Progenitor cell of endocrine pancreas (in vitro differentiated cells): ENCODE data around the gene CNNM3. TPM values are rescaled to one million over a fixed set of nuclear protein-coding genes. Genes with fewer than 3 reads are reported as not detected.

Experiments
- DNase-seq: peaks from one replicate; pipeline ENCODE4 v3.0.0; 2021; ENCODE audit warnings: low spot score; ENCODE audit not compliant: unreplicated experiment
- H3K27ac Mint-ChIP-seq: 2 replicates; pipeline ENCODE4 v1.8.0; 2021; ENCODE audit warnings: mild to moderate bottlenecking, moderate library complexity, mixed read lengths
- H3K27me3 Mint-ChIP-seq: 2 replicates; pipeline ENCODE4 v1.8.0; 2021; ENCODE audit warnings: mixed read lengths
- H3K36me3 Mint-ChIP-seq: 2 replicates; pipeline ENCODE4 v1.8.0; 2022; ENCODE audit warnings: mixed read lengths; ENCODE audit not compliant: insufficient read depth
- H3K4me1 Mint-ChIP-seq: 2 replicates; pipeline ENCODE4 v1.8.0; 2021; ENCODE audit warnings: low read depth, mixed read lengths
- H3K4me3 Mint-ChIP-seq: 2 replicates; pipeline ENCODE4 v1.8.0; 2021; ENCODE audit warnings: low read depth, mild to moderate bottlenecking, moderate library complexity, mixed read lengths
- H3K9me3 Mint-ChIP-seq: 2 replicates; pipeline ENCODE4 v1.8.0; 2021; ENCODE audit warnings: low read depth, mixed read lengths
- CTCF ChIP-seq: fragments of 200-600 bp; sonication (generic); IDR thresholded peaks from one replicate; pipeline ENCODE4 v1.5.0; 2021; ENCODE audit warnings: antibody characterized with exemption, mild to moderate bottlenecking; ENCODE audit not compliant: unreplicated experiment
- total RNA-seq: library from RNA; stranded (reverse); gene quantifications from 2 replicates; pipeline ENCODE4 v1.2.1, GENCODE V29; 2021

CNNM3 gene
- total RNA-seq, 1 donor from 2014 or later, result 54.0 TPM

DNA sequence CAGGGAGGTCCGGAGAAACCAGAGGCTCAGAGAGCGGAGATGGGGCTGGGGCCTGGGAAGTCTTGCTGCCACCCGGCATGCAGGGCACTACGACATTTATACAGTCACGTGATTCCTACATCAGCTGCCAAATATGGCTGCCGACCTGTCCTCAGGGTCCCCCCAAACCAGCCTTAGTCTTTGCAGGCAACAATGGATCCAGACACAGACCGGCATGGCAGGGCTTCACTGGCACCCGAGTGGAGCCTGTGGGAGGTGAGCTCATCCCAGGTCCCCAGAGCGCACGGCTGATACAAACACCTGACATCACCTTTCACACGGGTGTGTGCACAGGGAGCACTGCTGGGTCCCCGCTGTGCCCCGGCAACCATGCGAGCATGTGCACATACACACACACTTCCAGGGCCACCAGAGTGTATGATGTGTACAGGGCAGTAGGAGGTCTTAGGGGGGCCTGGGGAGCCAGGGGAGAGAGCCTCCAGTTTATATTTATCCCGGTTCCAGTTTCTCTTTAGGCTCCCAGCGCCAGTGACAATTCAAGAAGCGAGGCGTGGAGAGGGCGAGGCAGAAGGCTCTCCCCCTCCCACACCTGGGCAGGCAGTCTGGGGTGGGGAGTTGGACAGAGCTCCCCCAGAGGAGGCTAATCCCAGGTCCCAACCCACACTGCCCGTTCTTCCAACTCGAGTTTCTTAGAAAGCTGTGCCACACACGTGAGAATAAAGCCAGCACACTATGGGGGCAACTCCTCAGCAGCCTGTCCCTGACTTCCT is 51.1 kb downstream of the CNNM3 start:
- Mint-ChIP-seq H3K4me3 (peak overlapping the region; percentile 79), H3K36me3 (peaks cover 12% of the 10 kb centered on the region)
- TF ChIP-seq CTCF, result no peak

DNA sequence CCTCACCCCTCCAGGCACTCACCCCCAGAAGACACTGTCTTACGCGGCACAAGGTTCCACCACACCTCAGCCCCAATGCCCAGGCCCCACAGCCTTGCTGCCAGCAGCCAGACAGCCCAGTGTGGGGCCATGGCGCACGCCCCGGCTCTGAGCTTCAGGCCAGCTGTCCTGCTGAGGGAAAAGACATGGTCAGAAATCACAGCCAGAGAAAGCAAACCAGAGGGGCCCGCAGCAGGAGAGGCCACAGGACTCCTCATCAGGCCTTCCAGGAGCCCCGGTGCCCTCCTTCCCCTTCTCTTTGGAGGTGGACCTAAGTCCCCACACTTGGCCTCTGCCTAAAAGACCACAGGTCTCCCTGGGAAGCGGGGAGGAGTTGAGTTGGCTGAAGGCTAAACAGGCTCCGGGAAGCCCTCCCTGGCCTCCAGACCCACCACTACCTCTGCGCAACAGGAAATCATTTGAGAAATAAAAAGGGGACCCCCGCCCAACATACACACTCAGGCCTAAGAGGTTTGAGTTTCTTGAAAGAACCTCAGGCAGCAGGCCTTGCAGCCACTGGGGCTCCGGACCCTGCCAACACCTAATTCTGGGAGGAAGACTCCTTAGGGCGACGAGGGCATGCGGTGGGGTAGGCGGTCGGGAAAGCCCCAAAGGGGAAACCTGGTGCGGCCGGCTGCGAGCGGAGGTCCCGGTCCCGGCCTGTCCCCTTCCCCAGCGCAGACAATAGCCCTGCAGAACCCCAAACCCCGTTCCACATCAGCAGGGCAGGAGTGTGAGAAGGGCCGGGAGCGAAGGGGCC is 51.9 kb downstream of the CNNM3 start:
- Mint-ChIP-seq H3K27me3 (no peaks in the 10 kb centered on the region), H3K4me3 (peak overlapping the region; percentile 79), H3K36me3 (peaks cover 11% of the 10 kb centered on the region), H3K27ac (peak overlapping the region; percentile 94), H3K9me3 (no peaks in the 10 kb centered on the region), H3K4me1 (peaks cover 17% of the 10 kb centered on the region)
- no peak for DNase-seq
- TF ChIP-seq CTCF, result no peak

More for the DNA sequence above, 51.1 kb downstream of the CNNM3 start:
- Mint-ChIP-seq H3K9me3 (no peaks in the 10 kb centered on the region), H3K27ac (peak overlapping the region; percentile 94), H3K27me3 (no peaks in the 10 kb centered on the region), H3K4me1 (peaks cover 17% of the 10 kb centered on the region)
- DNase-seq, result no peak

DNA sequence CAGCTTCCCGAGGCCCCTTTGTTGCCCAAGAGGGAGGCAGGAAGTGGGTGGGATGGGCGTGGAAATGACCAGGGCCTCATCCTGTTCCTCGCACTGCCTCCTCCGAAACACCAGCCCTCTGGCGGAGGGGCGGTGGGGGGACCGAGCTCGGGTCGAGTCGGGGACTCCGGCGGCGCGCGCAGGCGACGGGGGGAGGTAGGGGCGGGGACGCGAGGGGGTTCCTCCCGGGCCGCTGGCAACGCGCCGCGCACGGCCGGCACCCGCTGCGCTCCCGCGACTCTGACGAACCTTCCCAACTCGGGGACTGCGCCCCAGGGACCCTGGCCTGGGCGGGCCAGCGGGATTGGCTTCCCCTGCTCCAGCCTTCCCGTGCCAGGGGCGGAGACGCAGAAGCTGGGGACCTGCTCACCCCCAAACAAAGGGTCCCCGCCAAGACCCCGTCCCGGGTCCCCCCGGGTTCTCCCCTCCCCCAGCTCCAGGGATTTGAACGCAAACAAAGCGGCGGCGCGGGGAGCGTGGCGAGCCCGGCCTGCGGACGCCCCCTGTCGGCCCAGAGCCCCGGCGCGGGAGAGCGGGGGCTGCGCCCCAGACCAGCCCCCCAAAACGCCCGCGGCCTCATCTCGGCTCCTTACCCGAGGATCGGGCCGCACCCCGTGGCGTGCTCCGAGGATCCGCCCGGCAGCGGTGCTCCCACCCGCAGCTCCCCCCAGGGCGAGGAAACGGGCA is 52.6 kb downstream of the CNNM3 start:
- peak; percentile 84 for DNase-seq
- Mint-ChIP-seq H3K36me3 (peaks cover 7% of the 10 kb centered on the region), H3K27me3 (peaks cover under 1% of the 10 kb centered on the region), H3K4me3 (peak overlapping the region; percentile 79), H3K27ac (peak overlapping the region; percentile 94), H3K4me1 (peaks cover 17% of the 10 kb centered on the region), H3K9me3 (no peaks in the 10 kb centered on the region)
- TF ChIP-seq CTCF, result peak; percentile 77

DNA sequence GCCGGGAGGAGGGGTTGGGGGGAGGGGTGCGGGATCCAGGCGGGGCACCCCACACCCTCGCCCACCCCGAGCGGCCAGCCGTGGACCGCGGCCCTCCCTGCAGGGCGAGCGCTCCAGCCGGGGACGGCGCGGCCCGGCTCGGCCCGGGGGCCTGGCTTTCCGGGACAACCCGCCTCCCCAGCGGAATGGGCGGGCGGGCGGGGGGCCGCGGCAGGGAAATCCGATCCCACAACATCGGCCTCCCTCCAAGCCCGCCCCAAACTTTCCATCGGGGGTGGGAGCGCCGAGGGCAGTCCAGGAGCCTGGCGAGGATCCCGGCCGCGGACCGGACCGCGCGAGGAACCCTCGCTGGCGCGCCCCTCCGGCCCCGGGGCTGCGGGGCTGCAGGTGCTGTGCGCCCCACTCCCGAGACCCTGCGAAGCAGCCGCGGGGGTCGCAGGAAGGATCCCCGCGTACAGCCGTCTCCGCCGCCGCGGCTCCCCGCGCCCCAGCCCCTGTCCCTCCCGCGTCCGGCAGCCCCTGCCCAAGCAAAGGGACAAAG is 53.3 kb downstream of the CNNM3 start:
- peak; percentile 4 for TF ChIP-seq CTCF
- peaks cover 19% of the 10 kb centered on the region for H3K4me1 Mint-ChIP-seq
- peaks cover 7% of the 10 kb centered on the region for H3K36me3 Mint-ChIP-seq
- no peaks in the 10 kb centered on the region for H3K9me3 Mint-ChIP-seq
- peaks cover 7% of the 10 kb centered on the region for H3K27me3 Mint-ChIP-seq
- H3K4me3 Mint-ChIP-seq, result peak overlapping the region; percentile 79
- no peak overlapping the region for H3K27ac Mint-ChIP-seq
- no peak for DNase-seq
